Activated naive CD4-positive, alpha-beta T cell treated with anti-CD3 and anti-CD28 coated beads for 36 hours (primary cell): Measurements from ENCODE around the gene GSC2. TPM values are rescaled to one million over a fixed set of nuclear protein-coding genes. Genes with fewer than 3 reads are reported as not detected.

Source experiments
- CTCF ChIA-PET: fragments of 350-600 bp; sonication (Branson Sonifier 250); formaldehyde crosslinking; loops from one replicate; lab custom pipeline; 2021; ENCODE audit warnings: antibody characterized with exemption; lab: Charles Lee
- DNase-seq: peaks from one replicate; pipeline ENCODE4 v3.0.0-alpha.2; 2020
- H3K27ac Mint-ChIP-seq: one replicate; pipeline ENCODE4 v1.8.0; 2021; ENCODE audit warnings: mild to moderate bottlenecking, mixed read lengths
- H3K27me3 Mint-ChIP-seq: one replicate; pipeline ENCODE4 v1.8.0; 2021; ENCODE audit warnings: low read depth, mixed read lengths
- H3K36me3 Mint-ChIP-seq: one replicate; pipeline ENCODE4 v1.8.0; 2021; ENCODE audit warnings: low read depth, mixed read lengths
- H3K4me1 Mint-ChIP-seq: one replicate; pipeline ENCODE4 v1.8.0; 2021; ENCODE audit warnings: low read depth, mixed read lengths
- H3K4me3 Mint-ChIP-seq: one replicate; pipeline ENCODE4 v1.8.0; 2021; ENCODE audit warnings: mild to moderate bottlenecking, moderate library complexity, mixed read lengths
- H3K9me3 Mint-ChIP-seq: one replicate; pipeline ENCODE4 v1.8.0; 2021; ENCODE audit warnings: mixed read lengths
- intact Hi-C: fragments of 100-400 bp; cut with micrococcal nuclease; formaldehyde crosslinking; loops from one replicate; pipeline ENCODE4 v1.15.1; 2023
- total RNA-seq, 2 experiments: library from RNA; stranded (reverse); gene quantifications; one replicate each; pipeline ENCODE4 v1.2.3, GENCODE V29; 2021

Gene GSC2
- total RNA-seq, 2 experiments from 2014 or later: not detected

DNA sequence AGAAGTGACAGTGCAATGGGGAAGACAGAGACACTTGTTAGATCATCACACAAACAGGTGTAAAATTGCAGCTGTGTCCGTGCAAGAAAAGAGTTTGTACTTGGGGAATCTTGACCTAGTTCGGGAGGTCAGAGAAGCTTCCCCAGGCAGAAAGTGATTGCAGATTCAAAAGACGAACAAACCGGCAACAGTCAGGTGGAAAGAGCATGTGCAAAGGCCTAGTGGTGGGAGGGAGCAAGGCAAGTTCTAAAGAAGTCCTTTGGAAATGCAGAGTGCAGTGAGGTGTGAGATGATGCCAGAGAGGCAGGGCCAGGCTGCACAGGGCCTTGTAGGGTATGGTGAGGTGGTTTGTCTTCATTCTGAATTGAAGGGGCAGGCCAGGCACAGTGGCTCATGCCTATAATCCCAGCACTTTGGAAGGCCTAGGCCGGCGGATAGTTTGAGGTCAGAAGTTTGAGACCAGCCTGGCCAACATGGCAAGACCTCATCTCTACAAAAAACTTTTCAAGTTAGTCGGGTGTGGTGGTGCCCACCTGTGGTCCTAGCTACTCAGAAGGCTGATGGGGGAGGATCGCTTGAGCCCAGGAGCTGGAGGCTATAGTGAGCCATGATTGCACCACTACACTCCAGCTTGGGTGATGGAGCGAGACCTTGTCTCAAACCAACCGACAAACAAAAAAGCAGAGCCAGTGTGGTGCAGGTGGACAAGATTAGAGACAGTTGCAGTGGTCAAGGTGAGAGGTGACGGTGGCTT lies 3.7 kb downstream of the GSC2 start:
- Mint-ChIP-seq H3K36me3 (peaks cover 9% of the 10 kb centered on the region), H3K27ac (no peak overlapping the region), H3K27me3 (peaks cover 24% of the 10 kb centered on the region), H3K4me1 (peaks cover 25% of the 10 kb centered on the region), H3K9me3 (no peaks in the 10 kb centered on the region), H3K4me3 (no peak overlapping the region)
- intact Hi-C loops: no loop called here
- no peak for DNase-seq
- CTCF ChIA-PET: interaction anchor here (0.6 to 0.7 kb wide), 2 partner anchors 184 to 241 kb away, joined by 3 to 4 read pairs; no protein-coding TSS in a partner anchor

DNA sequence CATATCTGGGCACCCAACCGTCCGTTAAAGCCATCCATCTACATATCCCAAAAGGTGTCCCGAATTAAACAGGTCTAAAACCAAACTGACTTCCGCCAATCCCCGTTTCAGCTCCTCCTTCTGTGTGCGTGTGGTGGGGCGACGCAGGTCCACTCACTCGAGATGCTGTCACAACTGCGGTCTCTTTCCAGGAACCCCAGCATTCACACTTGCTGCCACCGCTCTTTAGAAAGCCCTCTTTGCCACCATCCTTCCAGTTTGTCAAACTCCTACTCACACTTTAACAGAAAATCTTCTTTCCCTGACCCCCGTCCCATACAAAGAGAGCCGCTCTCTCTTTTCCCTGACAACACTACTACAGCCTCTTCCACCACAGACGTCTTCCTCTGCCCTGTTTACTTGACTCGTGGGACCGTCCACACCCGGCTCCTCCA lies 6.1 kb downstream of the GSC2 start:
- intact Hi-C loops: loop anchor here (1.0 to 2.0 kb wide), 6 partner anchors 22 to 574 kb away; partner anchors contain the start of genes CDC45, DGCR2, SLC25A1 and UFD1
- peaks cover 13% of the 10 kb centered on the region for H3K27me3 Mint-ChIP-seq
- DNase-seq: peak; percentile 50
- H3K4me3 Mint-ChIP-seq: peak overlapping the region; percentile 99
- H3K36me3 Mint-ChIP-seq: peaks cover 10% of the 10 kb centered on the region
- peaks cover 19% of the 10 kb centered on the region for H3K4me1 Mint-ChIP-seq
- CTCF ChIA-PET: interaction anchor here (0.7 to 1.9 kb wide), 5 partner anchors 10 to 576 kb away, joined by 3 to 11 read pairs (median 3); no protein-coding TSS in a partner anchor
- H3K9me3 Mint-ChIP-seq: no peaks in the 10 kb centered on the region
- H3K27ac Mint-ChIP-seq: peak overlapping the region; percentile 91

DNA sequence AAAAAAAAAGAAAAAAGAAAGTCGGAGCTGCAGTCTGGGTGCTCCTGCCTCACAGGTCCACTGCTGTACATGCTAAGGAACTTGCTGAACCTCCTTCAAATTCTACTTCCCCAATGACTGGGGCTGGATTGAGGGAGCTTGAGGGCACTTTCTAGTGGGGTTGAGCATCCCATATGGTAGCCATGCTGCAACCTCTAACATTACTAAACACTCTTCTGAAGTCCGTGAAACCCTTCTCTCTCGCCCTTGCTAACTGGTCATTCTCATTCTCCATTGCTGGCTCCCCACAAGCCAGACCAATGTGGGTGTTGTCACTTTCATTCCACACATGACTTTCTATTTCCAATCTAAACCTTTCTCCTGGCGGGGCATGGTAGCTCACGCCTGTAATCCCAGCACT lies 6.9 kb downstream of the GSC2 start:
- H3K36me3 Mint-ChIP-seq: peaks cover 12% of the 10 kb centered on the region
- H3K4me1 Mint-ChIP-seq: peaks cover 19% of the 10 kb centered on the region
- peak overlapping the region; percentile 99 for H3K4me3 Mint-ChIP-seq
- peaks cover 9% of the 10 kb centered on the region for H3K27me3 Mint-ChIP-seq
- H3K9me3 Mint-ChIP-seq: no peaks in the 10 kb centered on the region
- intact Hi-C loops: no loop called here
- no peak overlapping the region for H3K27ac Mint-ChIP-seq
- CTCF ChIA-PET: no interaction called here
- no peak for DNase-seq

DNA sequence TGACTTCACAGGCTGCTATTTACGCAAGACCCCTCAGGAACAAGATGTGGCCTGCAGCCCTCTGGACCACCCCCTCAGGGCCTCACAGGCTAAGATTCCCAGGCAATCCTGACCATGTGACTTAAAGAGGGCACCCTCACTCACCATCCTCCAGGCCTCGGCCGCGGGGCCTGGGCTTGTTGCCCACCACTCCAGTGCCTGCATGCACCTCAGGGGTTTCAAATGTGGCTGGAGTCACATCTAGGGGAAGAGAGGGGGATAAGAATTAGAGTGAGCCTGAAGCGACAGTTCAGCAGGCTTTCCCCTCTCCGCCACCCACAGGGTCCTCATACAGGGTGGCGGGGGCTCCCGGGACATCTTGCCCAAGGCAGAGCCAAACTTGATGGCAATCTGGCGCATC lies 7.7 kb downstream of the GSC2 start:
- H3K4me3 Mint-ChIP-seq: no peak overlapping the region
- CTCF ChIA-PET: no interaction called here
- no peak overlapping the region for H3K27ac Mint-ChIP-seq

DNA sequence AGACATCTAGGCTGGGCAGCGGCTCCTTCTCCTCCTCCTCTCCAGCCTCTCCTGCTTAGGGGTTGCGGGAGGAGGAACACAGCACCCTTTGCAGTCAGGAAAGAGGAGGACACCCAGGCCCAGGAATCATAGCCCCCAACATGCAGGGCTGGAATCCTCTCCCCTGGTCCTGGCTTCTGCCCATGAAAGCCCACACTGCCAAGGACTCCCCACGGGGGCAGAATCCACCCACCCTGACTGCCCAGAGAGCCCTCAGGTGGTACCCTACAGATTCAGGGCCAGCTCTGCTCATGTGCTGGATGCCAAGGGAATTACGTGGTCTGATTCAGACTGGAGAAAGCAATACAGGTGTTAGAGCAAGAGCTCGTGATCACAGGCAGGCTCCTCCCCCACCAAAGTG lies 10.1 kb downstream of the GSC2 start:
- CTCF ChIA-PET: interaction anchor here (0.5 kb wide), 1 partner anchor 124 kb away, joined by 3 read pairs; no protein-coding TSS in a partner anchor
- intact Hi-C loops: no loop called here
- Mint-ChIP-seq H3K27ac (no peak overlapping the region), H3K4me1 (peaks cover 19% of the 10 kb centered on the region), H3K36me3 (peaks cover 23% of the 10 kb centered on the region), H3K4me3 (no peak overlapping the region), H3K27me3 (no peaks in the 10 kb centered on the region), H3K9me3 (no peaks in the 10 kb centered on the region)
- no peak for DNase-seq

More for the DNA sequence above, 7.7 kb downstream of the GSC2 start:
- Mint-ChIP-seq H3K27me3 (peaks cover 2% of the 10 kb centered on the region), H3K4me1 (peaks cover 19% of the 10 kb centered on the region), H3K36me3 (peaks cover 12% of the 10 kb centered on the region), H3K9me3 (no peaks in the 10 kb centered on the region)
- intact Hi-C loops: no loop called here
- DNase-seq: no peak

DNA sequence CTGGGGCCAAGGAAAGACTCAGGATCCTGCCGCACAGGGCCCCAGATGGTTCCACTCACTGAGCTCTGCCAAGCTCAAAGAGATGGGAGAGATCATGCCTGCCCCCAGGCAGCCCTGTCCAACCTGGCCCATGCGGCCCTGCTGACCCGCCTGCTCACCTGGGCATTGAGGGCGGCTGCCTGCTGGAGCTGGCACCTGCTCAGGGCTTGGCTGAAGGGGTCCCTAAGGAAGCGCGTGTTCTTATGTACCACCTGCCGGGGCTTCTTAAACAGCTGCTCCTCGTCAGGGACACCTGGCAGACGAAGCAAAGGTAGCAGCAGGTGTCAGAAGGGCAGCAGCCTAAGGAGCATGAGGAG lies 11.1 kb downstream of the GSC2 start:
- peaks cover 26% of the 10 kb centered on the region for H3K36me3 Mint-ChIP-seq
- CTCF ChIA-PET: no interaction called here
- no peaks in the 10 kb centered on the region for H3K27me3 Mint-ChIP-seq
- no peak for DNase-seq
- no peak overlapping the region for H3K27ac Mint-ChIP-seq
- no peaks in the 10 kb centered on the region for H3K9me3 Mint-ChIP-seq
- H3K4me1 Mint-ChIP-seq: peaks cover 13% of the 10 kb centered on the region
- intact Hi-C loops: no loop called here
- no peak overlapping the region for H3K4me3 Mint-ChIP-seq

DNA sequence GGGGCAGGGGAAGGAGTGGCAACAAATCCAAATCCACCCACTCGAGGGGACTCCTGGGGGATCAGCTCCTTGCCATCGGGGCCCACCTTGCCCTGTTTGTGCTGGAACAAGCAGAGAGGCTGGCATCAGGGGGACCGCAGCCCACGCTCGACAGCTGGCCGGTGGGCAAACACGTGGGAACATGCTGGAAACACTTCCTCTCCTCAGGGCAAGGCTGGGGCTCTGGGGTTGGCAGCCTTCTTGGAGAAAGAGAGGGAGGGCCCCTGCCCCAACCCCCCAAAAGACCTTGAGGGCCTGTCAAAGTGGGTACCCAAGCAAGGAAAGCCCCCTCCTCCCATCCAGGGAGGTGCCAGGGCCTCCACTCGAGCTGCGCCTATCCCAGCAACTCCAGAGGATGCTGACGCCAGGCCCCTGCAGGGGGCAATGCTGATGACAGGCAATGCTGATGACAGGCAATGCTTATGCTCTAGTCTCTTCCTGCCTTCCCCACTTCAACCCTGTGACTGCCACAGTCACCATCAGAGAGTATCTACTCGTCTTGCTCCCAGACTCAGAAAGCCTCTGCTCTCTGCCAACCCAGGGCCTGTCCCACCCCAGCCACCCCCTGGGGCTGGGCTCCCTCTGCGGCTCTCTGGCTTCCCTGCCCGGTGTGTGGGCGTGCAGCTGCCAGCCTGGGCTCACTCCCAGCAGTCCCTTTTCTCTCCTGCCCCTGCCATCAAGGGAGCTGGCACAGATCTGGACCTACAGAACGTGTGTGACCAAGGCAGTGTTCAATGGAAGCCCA lies 11.7 kb downstream of the GSC2 start:
- Mint-ChIP-seq H3K36me3 (peaks cover 26% of the 10 kb centered on the region), H3K9me3 (no peaks in the 10 kb centered on the region), H3K27ac (no peak overlapping the region), H3K27me3 (no peaks in the 10 kb centered on the region), H3K4me3 (no peak overlapping the region), H3K4me1 (peaks cover 9% of the 10 kb centered on the region)
- CTCF ChIA-PET: no interaction called here
- intact Hi-C loops: no loop called here
- DNase-seq: no peak

DNA sequence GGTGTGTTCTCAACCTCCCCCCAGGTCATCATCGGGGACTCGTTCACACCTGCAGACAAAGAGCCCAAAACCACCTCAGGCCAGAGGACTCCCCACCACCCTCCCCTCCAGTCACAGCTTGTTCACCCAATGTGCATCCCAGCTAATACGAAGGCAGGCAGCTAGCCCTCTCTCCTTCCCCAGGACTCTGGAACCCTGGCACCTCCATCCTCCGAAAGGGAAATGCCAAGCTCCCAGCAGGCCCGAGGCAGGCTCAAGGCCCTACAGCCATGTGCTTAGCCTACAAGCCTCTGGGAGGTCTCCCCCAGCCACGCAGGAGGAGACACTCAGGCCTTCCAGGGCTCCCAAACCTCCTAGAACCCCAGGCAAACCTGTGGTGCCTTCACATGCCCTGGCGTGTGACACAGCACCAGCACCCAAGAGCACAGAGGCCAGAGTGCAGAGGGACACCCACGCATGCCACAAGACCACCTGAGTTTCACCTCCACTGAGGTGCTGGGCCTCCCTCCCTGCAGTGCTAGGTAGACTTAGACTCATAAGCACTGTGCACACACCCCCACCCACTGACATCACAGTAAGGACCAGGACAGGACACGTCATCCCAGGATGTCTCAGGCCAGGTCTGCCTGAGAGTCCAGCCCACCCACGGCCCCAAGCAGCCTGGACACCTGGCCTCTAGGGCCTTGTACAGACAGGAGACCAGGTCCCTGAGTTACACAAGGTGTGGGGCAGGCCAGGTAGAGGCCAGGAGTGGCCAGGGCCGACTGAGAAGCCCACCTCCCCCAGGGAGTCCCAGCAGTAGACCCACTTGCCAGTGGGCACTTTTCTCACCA lies 12.5 kb downstream of the GSC2 start:
- CTCF ChIA-PET: no interaction called here
- H3K27ac Mint-ChIP-seq: no peak overlapping the region
- intact Hi-C loops: no loop called here

DNA sequence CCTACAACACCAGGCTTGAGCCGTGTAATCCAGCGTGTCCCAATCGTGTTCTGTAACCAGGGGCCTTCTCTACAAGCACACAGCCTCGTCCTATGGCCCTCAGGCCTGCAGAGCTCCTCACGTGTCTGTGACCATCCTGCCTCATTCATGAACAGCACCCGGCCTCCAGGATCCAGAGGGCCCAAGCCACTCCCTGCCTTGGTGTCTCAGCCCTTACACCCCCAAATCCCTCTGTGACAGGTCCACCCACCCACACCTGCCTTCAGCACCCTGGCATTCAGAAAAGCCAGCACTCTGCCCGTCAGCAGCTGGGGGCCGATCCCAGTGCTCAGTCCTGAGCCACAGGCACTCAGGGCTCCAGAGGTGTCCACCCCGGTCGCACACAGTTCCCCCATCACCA lies 13.2 kb downstream of the GSC2 start:
- Mint-ChIP-seq H3K4me1 (peaks cover under 1% of the 10 kb centered on the region), H3K27ac (no peak overlapping the region), H3K9me3 (no peaks in the 10 kb centered on the region), H3K36me3 (peaks cover 24% of the 10 kb centered on the region), H3K4me3 (no peak overlapping the region), H3K27me3 (no peaks in the 10 kb centered on the region)
- DNase-seq: no peak
- intact Hi-C loops: no loop called here
- CTCF ChIA-PET: no interaction called here

More for the DNA sequence above, 12.5 kb downstream of the GSC2 start:
- Mint-ChIP-seq H3K4me3 (no peak overlapping the region), H3K36me3 (peaks cover 26% of the 10 kb centered on the region), H3K4me1 (peaks cover 4% of the 10 kb centered on the region), H3K27me3 (no peaks in the 10 kb centered on the region), H3K9me3 (no peaks in the 10 kb centered on the region)
- DNase-seq: no peak

DNA sequence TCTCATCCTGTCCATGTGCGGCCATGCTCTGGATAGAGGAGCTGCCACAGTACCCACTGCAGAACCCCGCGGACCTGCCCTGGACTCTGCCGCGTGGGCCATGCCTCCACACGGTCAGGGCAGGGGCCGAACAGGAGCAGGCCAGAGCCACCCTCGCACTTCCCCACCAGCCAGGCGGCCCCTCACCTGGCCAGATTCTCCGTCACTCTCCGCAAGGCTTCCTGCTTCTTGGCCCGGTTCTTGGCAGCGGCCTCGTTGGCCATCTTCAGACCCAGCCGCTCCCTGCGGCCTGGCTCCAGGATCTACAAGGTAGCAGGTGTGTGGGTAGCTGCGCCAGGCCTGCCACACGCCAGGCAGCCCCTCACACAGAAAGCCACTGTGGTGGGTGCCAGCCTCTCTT lies 15.2 kb downstream of the GSC2 start:
- no peaks in the 10 kb centered on the region for H3K9me3 Mint-ChIP-seq
- CTCF ChIA-PET: no interaction called here
- H3K36me3 Mint-ChIP-seq: peaks cover 23% of the 10 kb centered on the region
- H3K4me1 Mint-ChIP-seq: no peaks in the 10 kb centered on the region
- intact Hi-C loops: no loop called here
- no peak overlapping the region for H3K27ac Mint-ChIP-seq
- no peaks in the 10 kb centered on the region for H3K27me3 Mint-ChIP-seq
- DNase-seq: no peak
- H3K4me3 Mint-ChIP-seq: no peak overlapping the region

DNA sequence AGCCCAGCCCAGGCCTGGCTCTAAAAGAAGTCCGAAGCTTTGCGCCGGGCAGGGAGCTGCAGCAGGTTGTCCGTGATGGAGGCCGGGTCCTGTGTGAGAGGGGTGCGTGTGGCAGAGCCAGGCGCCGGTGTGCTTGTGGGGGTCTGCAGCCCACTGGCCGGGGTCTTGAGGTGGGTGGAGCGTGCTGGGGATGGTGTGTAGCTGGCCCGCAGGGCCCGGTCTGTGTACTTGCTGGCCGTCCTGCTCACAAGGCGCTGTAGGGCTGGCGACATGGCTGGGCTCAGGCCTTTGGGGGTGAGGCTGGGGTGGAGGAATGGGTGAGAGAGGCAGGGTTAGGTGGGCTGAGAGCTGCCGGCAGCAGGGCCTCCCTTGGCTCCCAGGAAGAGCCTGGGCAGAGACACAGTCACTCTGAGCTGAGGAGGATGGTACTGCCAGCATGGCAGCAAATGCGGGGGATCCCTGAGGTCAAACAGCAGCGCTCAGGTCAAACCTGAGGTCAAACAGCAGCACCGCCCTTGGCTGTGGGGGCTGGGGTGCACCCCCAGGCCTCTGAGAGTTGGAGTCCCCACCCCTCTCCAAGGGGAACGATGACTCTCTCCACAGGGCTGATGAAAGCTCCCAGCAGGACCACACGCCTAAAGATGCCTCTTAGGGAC lies 15.8 kb downstream of the GSC2 start:
- Mint-ChIP-seq H3K9me3 (no peaks in the 10 kb centered on the region), H3K27me3 (no peaks in the 10 kb centered on the region), H3K36me3 (peaks cover 23% of the 10 kb centered on the region), H3K4me1 (no peaks in the 10 kb centered on the region), H3K27ac (no peak overlapping the region), H3K4me3 (no peak overlapping the region)
- intact Hi-C loops: no loop called here
- no peak for DNase-seq
- CTCF ChIA-PET: no interaction called here

DNA sequence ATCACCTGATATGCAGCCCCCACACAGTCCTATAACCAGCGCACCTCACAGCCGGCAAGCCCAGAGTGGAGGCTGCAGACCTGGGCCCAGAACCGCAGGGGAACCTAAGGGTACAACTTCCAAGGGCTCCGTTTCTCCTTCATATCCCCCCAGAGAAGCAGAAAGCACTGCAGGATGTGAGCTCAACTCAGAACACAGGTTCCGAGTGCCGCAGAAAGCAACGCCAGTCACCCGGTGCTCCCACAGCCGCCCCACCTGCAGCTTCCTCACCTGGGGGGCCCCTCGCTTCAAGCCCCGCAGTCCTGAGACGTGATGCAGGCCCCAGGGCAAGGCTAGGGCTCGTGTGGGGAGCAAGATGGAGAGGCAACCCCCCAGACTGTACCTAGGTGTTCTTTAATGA lies 16.5 kb downstream of the GSC2 start:
- intact Hi-C loops: no loop called here
- Mint-ChIP-seq H3K4me1 (no peaks in the 10 kb centered on the region), H3K36me3 (peaks cover 20% of the 10 kb centered on the region), H3K27me3 (no peaks in the 10 kb centered on the region), H3K27ac (no peak overlapping the region), H3K4me3 (no peak overlapping the region), H3K9me3 (no peaks in the 10 kb centered on the region)
- CTCF ChIA-PET: no interaction called here
- no peak for DNase-seq
